Duodenal mucosa (tissue), 2 donors: Measurements from ENCODE around the gene GPR62.

Experiments
- H3K27ac ChIP-seq: one replicate; pipeline ENCODE4 v1.7.0; 2013; ENCODE audit warnings: low read depth, low read length
- H3K27me3 ChIP-seq, 2 donors: one replicate each; pipeline ENCODE4 v1.7.0; 2013; ENCODE audit warnings: low read length in 2 of 2, control low read depth in 1 of 2; ENCODE audit not compliant: insufficient read depth in 2 of 2, control insufficient read depth in 1 of 2
- H3K36me3 ChIP-seq, 2 donors: one replicate each; pipeline ENCODE4 v1.7.0; 2013; ENCODE audit warnings: low read length in 2 of 2, control low read depth in 1 of 2; ENCODE audit not compliant: insufficient read depth in 2 of 2, control insufficient read depth in 1 of 2
- H3K4me1 ChIP-seq, 2 donors: one replicate each; pipeline ENCODE4 v1.7.0; 2013; ENCODE audit warnings: low read length in 2 of 2, control low read depth in 1 of 2; ENCODE audit not compliant: insufficient read depth in 2 of 2, control insufficient read depth in 1 of 2
- H3K4me3 ChIP-seq, 2 donors: one replicate each; pipeline ENCODE4 v1.7.0; 2013; ENCODE audit warnings: low read length in 2 of 2, low read depth in 1 of 2
- H3K9ac ChIP-seq, 2 donors: one replicate each; pipeline ENCODE4 v1.7.0; 2013; ENCODE audit warnings: low read length in 2 of 2, low read depth in 1 of 2
- H3K9me3 ChIP-seq, 2 donors: one replicate each; pipeline ENCODE4 v1.7.0; 2013; ENCODE audit warnings: low read length in 2 of 2, control low read depth in 1 of 2; ENCODE audit not compliant: control insufficient read depth in 1 of 2

The GPR62 gene

GRCh38 chr3:51957520-51958205 is 2.5 kb downstream of the GPR62 start:
- H3K4me3 ChIP-seq: no peak overlapping the region
- peaks cover 5 to 7% of the 10 kb centered on the region in 2 donors for H3K4me1 ChIP-seq
- H3K27ac ChIP-seq: no peak overlapping the region
- peaks cover 5 to 12% of the 10 kb centered on the region in 2 donors for H3K27me3 ChIP-seq
- peaks cover 3 to 11% of the 10 kb centered on the region in 2 donors for H3K36me3 ChIP-seq
- H3K9me3 ChIP-seq: no peaks in the 10 kb centered on the region
- H3K9ac ChIP-seq: no peak overlapping the region

- no peak overlapping the region for H3K4me3 ChIP-seq
- peaks cover 4 to 12% of the 10 kb centered on the region in 2 donors for H3K27me3 ChIP-seq
- H3K27ac ChIP-seq: no peak overlapping the region
- H3K9me3 ChIP-seq: no peaks in the 10 kb centered on the region
- peaks cover 3 to 11% of the 10 kb centered on the region in 2 donors for H3K36me3 ChIP-seq
- no peak overlapping the region for H3K9ac ChIP-seq
- H3K4me1 ChIP-seq: peaks cover 5 to 7% of the 10 kb centered on the region in 2 donors
These were observed 3.7 kb downstream of the GPR62 start for GRCh38 chr3:51958603-51959521.

- Histone ChIP-seq H3K9ac (no peak overlapping the region), H3K9me3 (no peaks in the 10 kb centered on the region), H3K27me3 (peaks cover 0 to 10% of the 10 kb centered on the region in 2 donors), H3K36me3 (peaks cover 3 to 11% of the 10 kb centered on the region in 2 donors), H3K27ac (no peak overlapping the region), H3K4me3 (no peak overlapping the region), H3K4me1 (peaks cover 5 to 7% of the 10 kb centered on the region in 2 donors)
These were observed 4.5 kb downstream of the GPR62 start for GRCh38 chr3:51959651-51960050.

- H3K27ac ChIP-seq: no peak overlapping the region
- H3K4me1 ChIP-seq: peaks cover 5 to 7% of the 10 kb centered on the region in 2 donors
- no peak overlapping the region for H3K9ac ChIP-seq
These were observed 5.2 kb downstream of the GPR62 start for GRCh38 chr3:51960386-51960785.

GRCh38 chr3:51961011-51961410 is 5.8 kb downstream of the GPR62 start:
- Histone ChIP-seq H3K9me3 (no peaks in the 10 kb centered on the region), H3K27me3 (no peaks in the 10 kb centered on the region), H3K4me1 (peaks cover 5 to 7% of the 10 kb centered on the region in 2 donors), H3K4me3 (no peak overlapping the region), H3K36me3 (peaks cover 3 to 11% of the 10 kb centered on the region in 2 donors), H3K27ac (no peak overlapping the region), H3K9ac (no peak overlapping the region)

More at GRCh38 chr3:51960386-51960785, 5.2 kb downstream of the GPR62 start:
- H3K4me3 ChIP-seq: no peak overlapping the region
- H3K27me3 ChIP-seq: peaks cover 0 to 3% of the 10 kb centered on the region in 2 donors
- peaks cover 3 to 11% of the 10 kb centered on the region in 2 donors for H3K36me3 ChIP-seq
- H3K9me3 ChIP-seq: no peaks in the 10 kb centered on the region

- no peak overlapping the region for H3K4me3 ChIP-seq
- H3K27me3 ChIP-seq: no peaks in the 10 kb centered on the region
- peaks cover 3 to 11% of the 10 kb centered on the region in 2 donors for H3K36me3 ChIP-seq
- no peak overlapping the region for H3K9ac ChIP-seq
- peaks cover 3 to 6% of the 10 kb centered on the region in 2 donors for H3K4me1 ChIP-seq
- H3K9me3 ChIP-seq: no peaks in the 10 kb centered on the region
- no peak overlapping the region for H3K27ac ChIP-seq
These were observed 6.7 kb downstream of the GPR62 start for GRCh38 chr3:51961602-51962569.

GRCh38 chr3:51962854-51963530 is 7.8 kb downstream of the GPR62 start:
- Histone ChIP-seq H3K9ac (no peak overlapping the region), H3K36me3 (peaks cover 3 to 8% of the 10 kb centered on the region in 2 donors), H3K4me1 (peaks cover 5 to 9% of the 10 kb centered on the region in 2 donors), H3K27ac (no peak overlapping the region), H3K9me3 (no peaks in the 10 kb centered on the region), H3K4me3 (no peak overlapping the region), H3K27me3 (no peaks in the 10 kb centered on the region)

GRCh38 chr3:51963951-51964451 is 8.8 kb downstream of the GPR62 start:
- Histone ChIP-seq H3K4me3 (no peak overlapping the region), H3K27me3 (no peaks in the 10 kb centered on the region), H3K4me1 (peaks cover 7 to 14% of the 10 kb centered on the region in 2 donors), H3K27ac (no peak overlapping the region), H3K9me3 (no peaks in the 10 kb centered on the region), H3K36me3 (peaks cover 3 to 5% of the 10 kb centered on the region in 2 donors), H3K9ac (no peak overlapping the region)

- no peak overlapping the region for H3K9ac ChIP-seq
- H3K4me3 ChIP-seq: no peak overlapping the region
- no peak overlapping the region for H3K27ac ChIP-seq
These were observed 9.3 kb downstream of the GPR62 start for GRCh38 chr3:51964521-51964920.

More at GRCh38 chr3:51964521-51964920, 9.3 kb downstream of the GPR62 start:
- peaks cover 7 to 14% of the 10 kb centered on the region in 2 donors for H3K4me1 ChIP-seq
- H3K9me3 ChIP-seq: no peaks in the 10 kb centered on the region
- no peaks in the 10 kb centered on the region for H3K27me3 ChIP-seq
- H3K36me3 ChIP-seq: peaks cover 0 to 3% of the 10 kb centered on the region in 2 donors
